Endothelial cell of umbilical vein (primary cell): ENCODE results near the gene GGA1. TPM values are rescaled to one million over a fixed set of nuclear protein-coding genes. Genes with fewer than 3 reads are reported as not detected.

ENCODE experiments used
- BruUV-seq: library from RNA; stranded (reverse); fragments of 400-500 nt; replicated peaks from 2 replicates; lab custom pipeline; 2021; lab: Mats Ljungman, UMichigan
- CTCF ChIA-PET: fragments of 300-600, 350-600 bp; sonication (Branson Sonifier 250); formaldehyde crosslinking; loops from one replicate; lab custom pipeline; 2021; ENCODE audit warnings: antibody characterized with exemption, inconsistent platforms; lab: Charles Lee
- POLR2A ChIA-PET: fragments of 300-600, 350-600 bp; sonication (Branson Sonifier 250); formaldehyde crosslinking; loops from one replicate; lab custom pipeline; 2021; ENCODE audit warnings: antibody characterized with exemption, inconsistent platforms; lab: Charles Lee
- DNase-seq: peaks from one replicate; pipeline ENCODE4 v3.0.0-alpha.2; 2011; ENCODE audit warnings: low read depth, low spot score
- FAIRE-seq: peaks from 2 replicates; lab custom pipeline; 2011; peaks lifted over from hg19 to GRCh38; lab: Jason Lieb, UNC
- H2AFZ ChIP-seq: 2 replicates; pipeline ENCODE4 v1.6.0; 2012; ENCODE audit warnings: low read depth, low read length, control low read depth, inconsistent platforms
- H3K27ac ChIP-seq: 2 replicates; pipeline ENCODE4 v1.5.1; 2011; ENCODE audit warnings: low read depth, mild to moderate bottlenecking, control low read depth, low read length, moderate library complexity; ENCODE audit not compliant: insufficient read depth
- H3K27me3 ChIP-seq, 2 experiments: 2 replicates each; pipeline versions ENCODE4 v1.6.0 to v1.6.1; 2011; ENCODE audit warnings: low read length in 2 of 2, mixed read lengths in 1 of 2; ENCODE audit not compliant: control insufficient read depth in 2 of 2, insufficient read depth in 2 of 2
- H3K36me3 ChIP-seq, 2 experiments: 2 replicates in 1 of 2; 3 replicates in 1 of 2; pipeline ENCODE4 v1.5.1; 2011; ENCODE audit warnings: low read length in 2 of 2, mild to moderate bottlenecking in 1 of 2, moderate library complexity in 1 of 2; ENCODE audit not compliant: control insufficient read depth in 2 of 2, insufficient read depth in 2 of 2; ENCODE audit errors: extremely low read depth in 1 of 2
- H3K4me1 ChIP-seq: 3 replicates; pipeline ENCODE4 v1.5.1; 2011; ENCODE audit warnings: mild to moderate bottlenecking, low read length; ENCODE audit not compliant: control insufficient read depth, insufficient read depth; ENCODE audit errors: extremely low read depth
- H3K4me2 ChIP-seq: 2 replicates; pipeline ENCODE4 v1.6.1; 2011; ENCODE audit warnings: low read length, control low read depth, mixed read lengths; ENCODE audit not compliant: insufficient read depth
- H3K4me3 ChIP-seq, 3 experiments: fragments of 200-600 bp in 1 of 3; sonication (generic), shearing (Covaris generic) in 1 of 3; replicated peaks in 1 of 3; 2 replicates each; pipeline ENCODE4 v1.5.1; 2011 to 2016; ENCODE audit warnings: control low read depth in 3 of 3, low read length in 3 of 3, mild to moderate bottlenecking in 2 of 3, inconsistent platforms in 1 of 3, low read depth in 1 of 3, moderate library complexity in 1 of 3; ENCODE audit not compliant: insufficient read depth in 1 of 3
- H3K79me2 ChIP-seq: 2 replicates; pipeline ENCODE4 v1.6.0; 2012; ENCODE audit warnings: low read length, inconsistent platforms; ENCODE audit not compliant: control insufficient read depth, insufficient read depth
- H3K9ac ChIP-seq: replicated peaks from 2 replicates; pipeline ENCODE3; 2011; ENCODE audit warnings: low read length, control low read depth; ENCODE audit not compliant: insufficient read depth; ENCODE audit errors: extremely low read depth
- H3K9me1 ChIP-seq: replicated peaks from 3 replicates; pipeline ENCODE4 v1.6.0; 2011; ENCODE audit warnings: mild to moderate bottlenecking, low read length; ENCODE audit not compliant: control insufficient read depth, insufficient read depth; ENCODE audit errors: extremely low read depth
- H3K9me3 ChIP-seq: replicated peaks from 2 replicates; pipeline ENCODE4 v1.5.1; 2012; ENCODE audit warnings: low read length, inconsistent platforms; ENCODE audit not compliant: control insufficient read depth, insufficient read depth
- H4K20me1 ChIP-seq: replicated peaks from 2 replicates; pipeline ENCODE3; 2011; ENCODE audit warnings: mild to moderate bottlenecking, low read length; ENCODE audit not compliant: control insufficient read depth, insufficient read depth; ENCODE audit errors: extremely low read depth
- CTCF ChIP-seq, 2 donors: IDR thresholded peaks; 1 replicate in 1 of 2; 2 replicates in 1 of 2; pipeline ENCODE4 v1.5.1; 2011; ENCODE audit warnings: low read length in 2 of 2, mild to moderate bottlenecking in 2 of 2, moderate library complexity in 2 of 2, control low read depth in 1 of 2, inconsistent platforms in 1 of 2, low read depth in 1 of 2; ENCODE audit not compliant: insufficient read depth in 1 of 2; ENCODE audit errors: extremely low read depth in 1 of 2
- FOS ChIP-seq: IDR thresholded peaks from 2 replicates; pipeline ENCODE4 v1.6.1; 2011; ENCODE audit warnings: mild to moderate bottlenecking, low read length, moderate library complexity, borderline replicate concordance; ENCODE audit not compliant: insufficient read depth
- GATA2 ChIP-seq: IDR thresholded peaks from 2 replicates; pipeline ENCODE4 v1.7.0; 2011; ENCODE audit warnings: low read depth, mild to moderate bottlenecking, moderate library complexity, mixed read lengths, low read length; ENCODE audit not compliant: insufficient read length, insufficient read depth
- JUN ChIP-seq: IDR thresholded peaks from 2 replicates; pipeline ENCODE4 v1.6.1; 2011; ENCODE audit warnings: borderline replicate concordance, low read depth; ENCODE audit not compliant: insufficient read length, insufficient read depth
- MAX ChIP-seq: IDR thresholded peaks from 2 replicates; pipeline ENCODE4 v1.6.1; 2011; ENCODE audit not compliant: insufficient read depth, insufficient read length
- MYC ChIP-seq: IDR thresholded peaks from one replicate; pipeline ENCODE4 v1.6.1; 2011; ENCODE audit warnings: mild to moderate bottlenecking, low read depth, low read length
- dilution Hi-C: fragments of 300-500 bp; cut with MboI; formaldehyde crosslinking; loops from one replicate; pipeline ENCODE4 v1.15.0; 2019; ENCODE audit warnings: low sequenced_read_pairs; ENCODE audit not compliant: extremely low pct_ligation_motif_present
- intact Hi-C: fragments of 100-400 bp; cut with micrococcal nuclease; formaldehyde crosslinking; loops from one replicate; pipeline ENCODE4 v1.10.0; 2022
- polyA plus RNA-seq, 4 experiments: library from polyadenylated mRNA; depleted of rRNA in 3 of 4; stranded (reverse) in 3 of 4; unstranded in 1 of 4; fragments of >200 nt; gene quantifications; 2 replicates each; pipeline versions ENCODE4 v1.2.1 to v1.2.3, GENCODE V29; 2011 to 2012; ENCODE audit warnings: missing spikeins in 1 of 4
- total RNA-seq: library from RNA; stranded (reverse); gene quantifications from 2 replicates; pipeline ENCODE4 v1.2.3, GENCODE V29; 2021

Gene GGA1
- total and polyA plus RNA-seq, 2 donors (not counting 3 experiments of a cell fraction or from before 2014, with no cell fraction given), result 54.1 to 67.5 TPM

GRCh38 chr22:37618674-37619073, 10.0 kb downstream of the GGA1 start:
- intact Hi-C loops, result no loop called here
- dilution Hi-C loops, result no loop called here
- Histone ChIP-seq H3K9me1 (no peaks in the 10 kb centered on the region), H3K27me3 (no peaks in the 10 kb centered on the region), H3K9ac (no peak overlapping the region), H3K4me3 (no peak overlapping the region), H3K27ac (no peak overlapping the region), H3K79me2 (no peaks in the 10 kb centered on the region), H3K9me3 (no peaks in the 10 kb centered on the region), H2AFZ (no peak overlapping the region), H4K20me1 (no peaks in the 10 kb centered on the region), H3K4me1 (no peaks in the 10 kb centered on the region), H3K36me3 (peaks cover 8 to 28% of the 10 kb centered on the region in 2 experiments), H3K4me2 (no peak overlapping the region)
- no peak for DNase-seq
- no TSS peak for BruUV-seq
- TF ChIP-seq CTCF (IDR thresholded peaks at IDR 0.05; ENCODE audit: extremely low read depth in 1 of 2, insufficient read depth in 1 of 2, low read depth in 1 of 2, low read length in 2 of 2) (no peak), MAX (no peak), GATA2 (no peak), MYC (no peak), JUN (no peak), FOS (no peak)
- ChIA-PET CTCF (interaction anchor here (1.2 to 5.0 kb wide), 4 partner anchors 9 to 25 kb away, joined by 3 to 16 read pairs (median 12); partner anchors contain the start of gene GGA1), POLR2A (no interaction called here)
- FAIRE-seq, result no peak
